Measurements from ENCODE around the gene SH2D3C. TPM values are rescaled to one million over a fixed set of nuclear protein-coding genes. Genes with fewer than 3 reads are reported as not detected.

The SH2D3C gene
- total RNA-seq, 1 donor from 2014 or later = 7.1 TPM

DNA sequence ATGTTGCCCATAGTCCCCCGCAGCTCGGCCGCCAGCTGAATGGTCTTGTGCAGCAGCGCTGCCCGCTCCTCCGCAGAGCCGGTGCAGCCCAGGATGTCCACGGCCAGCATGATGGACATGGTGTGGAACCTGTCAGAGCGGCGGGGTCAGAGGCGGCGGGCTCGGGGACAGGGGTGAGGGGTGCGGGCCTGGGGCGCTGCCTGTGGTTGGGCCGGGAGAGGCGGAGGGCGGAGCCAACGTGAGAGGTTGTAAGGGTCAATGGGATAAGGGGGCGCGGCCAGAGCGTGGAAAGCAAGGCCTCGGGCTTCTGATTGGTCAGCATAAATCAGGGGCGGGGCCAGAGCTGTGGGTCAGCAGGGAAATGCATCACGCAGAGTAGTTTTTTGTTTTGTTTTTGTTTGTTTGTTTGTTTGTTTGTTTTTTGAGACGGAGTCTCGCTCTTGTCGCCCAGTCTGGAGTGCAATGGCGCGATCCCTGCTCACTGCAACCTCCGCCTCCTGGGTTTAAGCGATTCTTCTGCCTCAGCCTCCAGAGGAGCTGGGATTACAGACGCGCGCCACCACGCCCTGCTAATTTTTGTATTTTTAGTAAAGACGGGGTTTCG, 36.5 kb downstream of the SH2D3C start:
- peak overlapping the region; percentile 84 for H3K4me3 Mint-ChIP-seq
- DNase-seq (ENCODE audit: extremely low spot score, unreplicated experiment) = no peak
- TF ChIP-seq, protein P1, sequence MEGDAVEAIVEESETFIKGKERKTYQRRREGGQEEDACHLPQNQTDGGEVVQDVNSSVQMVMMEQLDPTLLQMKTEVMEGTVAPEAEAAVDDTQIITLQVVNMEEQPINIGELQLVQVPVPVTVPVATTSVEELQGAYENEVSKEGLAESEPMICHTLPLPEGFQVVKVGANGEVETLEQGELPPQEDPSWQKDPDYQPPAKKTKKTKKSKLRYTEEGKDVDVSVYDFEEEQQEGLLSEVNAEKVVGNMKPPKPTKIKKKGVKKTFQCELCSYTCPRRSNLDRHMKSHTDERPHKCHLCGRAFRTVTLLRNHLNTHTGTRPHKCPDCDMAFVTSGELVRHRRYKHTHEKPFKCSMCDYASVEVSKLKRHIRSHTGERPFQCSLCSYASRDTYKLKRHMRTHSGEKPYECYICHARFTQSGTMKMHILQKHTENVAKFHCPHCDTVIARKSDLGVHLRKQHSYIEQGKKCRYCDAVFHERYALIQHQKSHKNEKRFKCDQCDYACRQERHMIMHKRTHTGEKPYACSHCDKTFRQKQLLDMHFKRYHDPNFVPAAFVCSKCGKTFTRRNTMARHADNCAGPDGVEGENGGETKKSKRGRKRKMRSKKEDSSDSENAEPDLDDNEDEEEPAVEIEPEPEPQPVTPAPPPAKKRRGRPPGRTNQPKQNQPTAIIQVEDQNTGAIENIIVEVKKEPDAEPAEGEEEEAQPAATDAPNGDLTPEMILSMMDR (conservative IDR thresholded peaks at IDR 0.05) = no peak
- peak overlapping the region; percentile 56 for H3K27ac Mint-ChIP-seq
- H3K4me1 Mint-ChIP-seq (ENCODE audit: unreplicated experiment) = peaks cover 10% of the 10 kb centered on the region
- H3K9me3 Mint-ChIP-seq = no peaks in the 10 kb centered on the region
- peaks cover 11% of the 10 kb centered on the region for H3K27me3 Mint-ChIP-seq
- H3K36me3 Mint-ChIP-seq = no peaks in the 10 kb centered on the region

DNA sequence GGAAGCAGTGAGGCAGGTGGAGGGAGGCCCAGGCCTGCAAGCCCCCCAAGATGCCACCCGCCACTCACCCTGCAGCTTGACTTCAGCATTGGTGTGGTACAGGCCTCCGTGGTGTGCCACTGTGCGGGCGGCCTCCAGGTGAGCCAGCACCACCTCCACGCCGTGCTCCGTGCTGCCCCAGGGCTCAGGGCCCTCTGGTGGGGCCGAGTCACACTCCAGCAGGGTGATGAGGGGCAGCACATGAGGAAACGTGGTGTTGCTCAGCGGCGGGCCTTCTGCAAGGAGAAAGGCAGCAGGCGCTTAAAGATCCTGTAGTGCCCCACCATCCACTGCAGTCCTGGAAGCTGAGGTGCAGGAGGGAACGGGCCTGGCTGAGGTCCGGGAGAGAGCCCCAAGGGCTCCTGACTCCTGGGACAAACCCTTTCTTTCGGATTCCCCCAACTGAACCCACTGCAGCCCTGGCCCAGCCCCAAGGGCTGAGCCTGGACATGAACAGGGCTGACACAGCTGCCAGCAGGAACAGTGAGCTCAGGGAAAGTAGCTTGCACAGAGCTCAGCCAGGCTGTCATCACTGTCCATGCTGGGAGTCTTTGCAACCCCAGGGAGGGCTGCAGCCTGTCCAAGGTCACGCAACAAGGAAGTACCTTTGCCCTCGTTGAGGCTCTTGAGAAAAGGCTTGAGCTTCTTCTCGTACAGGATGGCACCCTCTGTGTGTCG, 38.7 kb downstream of the SH2D3C start:
- H3K9me3 Mint-ChIP-seq = no peaks in the 10 kb centered on the region
- H3K4me1 Mint-ChIP-seq (ENCODE audit: unreplicated experiment) = peaks cover 15% of the 10 kb centered on the region
- H3K4me3 Mint-ChIP-seq = no peak overlapping the region
- no peak for DNase-seq (ENCODE audit: extremely low spot score, unreplicated experiment)
- no peak overlapping the region for H3K27ac Mint-ChIP-seq
- peaks cover 11% of the 10 kb centered on the region for H3K27me3 Mint-ChIP-seq
- H3K36me3 Mint-ChIP-seq = no peaks in the 10 kb centered on the region
- TF ChIP-seq, protein P1 (conservative IDR thresholded peaks at IDR 0.05) = no peak

DNA sequence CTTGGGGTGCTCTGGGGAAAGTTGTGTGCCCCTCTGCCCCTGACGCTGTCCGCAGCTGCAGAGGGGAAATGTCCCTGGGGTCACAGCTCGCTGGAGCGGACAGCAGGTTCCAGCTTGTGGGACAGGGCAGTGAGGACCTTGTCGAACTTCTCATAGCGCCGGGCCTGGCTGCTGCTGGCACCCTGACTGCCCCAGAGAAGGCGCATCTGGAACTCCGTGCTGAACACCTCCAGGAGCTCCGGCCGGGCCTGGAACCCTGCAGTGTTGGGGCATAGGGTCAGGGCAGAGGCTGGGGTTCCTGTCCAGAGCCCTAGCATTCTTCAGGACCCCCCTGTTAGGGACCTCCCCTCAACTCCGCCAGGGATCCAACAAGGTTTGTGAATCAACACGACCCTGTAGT, 39.8 kb downstream of the SH2D3C start:
- H3K4me3 Mint-ChIP-seq = no peak overlapping the region
- peaks cover 11% of the 10 kb centered on the region for H3K27me3 Mint-ChIP-seq
- no peak overlapping the region for H3K27ac Mint-ChIP-seq
- DNase-seq (ENCODE audit: extremely low spot score, unreplicated experiment) = no peak
- peaks cover 20% of the 10 kb centered on the region for H3K4me1 Mint-ChIP-seq (ENCODE audit: unreplicated experiment)
- TF ChIP-seq, protein P1 (conservative IDR thresholded peaks at IDR 0.05) = no peak
- no peaks in the 10 kb centered on the region for H3K36me3 Mint-ChIP-seq
- no peaks in the 10 kb centered on the region for H3K9me3 Mint-ChIP-seq

DNA sequence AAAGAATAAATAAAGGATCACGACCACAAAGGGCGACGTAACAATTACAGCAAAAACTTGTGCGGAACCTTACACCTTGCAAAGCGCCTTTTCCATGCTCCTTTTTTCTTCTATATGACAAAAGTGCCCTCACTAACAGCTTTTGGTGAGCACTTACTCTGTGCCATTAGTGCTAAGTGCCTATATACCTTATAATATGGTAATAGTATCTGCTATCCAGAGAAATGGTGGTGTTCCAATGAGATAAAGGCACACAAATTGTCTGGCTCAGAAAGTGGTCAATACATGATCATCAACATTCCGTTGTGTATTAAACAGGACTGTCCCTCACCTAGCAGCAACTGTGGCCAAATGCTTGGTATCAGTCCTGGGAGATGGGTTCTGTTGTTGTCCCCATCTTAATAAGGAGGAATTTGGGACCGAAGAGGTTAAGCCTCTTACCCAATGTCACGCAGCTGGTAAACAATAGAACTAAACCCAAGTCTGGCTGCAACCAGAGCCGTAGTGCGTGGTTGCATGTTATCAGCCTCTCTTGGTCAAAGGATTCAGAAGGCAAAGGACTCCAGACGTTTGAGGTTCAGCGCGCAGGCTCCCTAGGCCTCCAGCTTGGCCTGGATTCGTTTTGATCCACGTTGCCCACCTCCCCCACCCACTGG, 42.8 kb downstream of the SH2D3C start:
- Mint-ChIP-seq H3K27me3 (no peaks in the 10 kb centered on the region), H3K4me1 (ENCODE audit: unreplicated experiment) (peaks cover 11% of the 10 kb centered on the region), H3K4me3 (peak overlapping the region; percentile 95), H3K27ac (peak overlapping the region; percentile 94), H3K9me3 (no peaks in the 10 kb centered on the region), H3K36me3 (no peaks in the 10 kb centered on the region)
- TF ChIP-seq, protein P1 (conservative IDR thresholded peaks at IDR 0.05) = no peak
- DNase-seq (ENCODE audit: extremely low spot score, unreplicated experiment) = no peak

DNA sequence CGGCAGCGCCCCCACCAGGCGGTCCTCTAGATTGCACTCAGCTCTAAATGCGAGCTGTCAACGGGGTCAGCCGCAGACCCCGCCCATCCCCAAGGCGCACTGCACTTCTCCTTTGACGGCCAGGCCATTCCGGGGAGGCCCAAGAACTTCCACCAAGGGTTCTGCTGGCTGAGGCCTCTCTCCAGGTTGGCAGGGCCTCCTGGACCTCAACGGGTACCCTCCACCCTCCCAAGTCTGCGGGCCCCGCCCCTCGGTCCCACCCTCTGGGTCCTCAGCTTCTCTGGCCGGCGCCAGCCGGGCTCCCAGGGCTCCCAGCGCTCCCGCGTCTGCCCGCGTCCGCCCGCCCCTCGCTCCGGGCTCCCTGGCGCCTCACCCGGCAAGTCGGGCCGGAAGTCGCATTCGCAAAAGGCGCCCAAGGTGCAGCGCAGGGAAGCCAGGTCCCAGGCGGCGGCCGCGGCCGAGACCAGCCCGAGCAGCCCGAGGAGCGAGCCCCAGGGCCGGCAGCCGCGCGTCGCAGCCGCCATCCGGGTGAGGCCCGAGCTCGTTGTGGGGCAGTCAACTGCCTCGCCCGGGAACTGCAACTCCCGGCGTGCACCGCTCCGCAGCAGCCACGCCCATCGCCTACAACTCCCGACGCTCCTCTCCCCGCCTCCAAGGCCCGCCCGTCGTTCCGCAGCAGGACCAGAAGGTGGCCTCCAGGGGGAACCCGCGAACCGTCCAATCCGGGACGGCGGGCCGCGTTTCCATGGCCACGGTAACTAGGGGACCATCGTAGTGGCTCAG, 43.5 kb downstream of the SH2D3C start, which contains the start of gene TOR2A:
TOR2A (minus strand) TSS at position 548 of the 783 bp plus-strand sequence; CDS start at position 524, 24 bp downstream.
- no peaks in the 10 kb centered on the region for H3K27me3 Mint-ChIP-seq
- H3K4me1 Mint-ChIP-seq (ENCODE audit: unreplicated experiment) = peaks cover 11% of the 10 kb centered on the region
- H3K36me3 Mint-ChIP-seq = no peaks in the 10 kb centered on the region
- H3K27ac Mint-ChIP-seq = peak within 1 kb of the TSS; percentile 94
- DNase-seq (ENCODE audit: extremely low spot score, unreplicated experiment) = peak; percentile 99
- H3K9me3 Mint-ChIP-seq = no peaks in the 10 kb centered on the region
- H3K4me3 Mint-ChIP-seq = peak within 1 kb of the TSS; percentile 95
- TF ChIP-seq, protein P1 (conservative IDR thresholded peaks at IDR 0.05) = peak; percentile 98
